ENCODE measurements around the gene C11orf54. TPM values are rescaled to one million over a fixed set of nuclear protein-coding genes. Genes with fewer than 3 reads are reported as not detected.

Gene C11orf54
- total RNA-seq = 20.8 and 21.8 TPM in 2 replicates

GRCh38 chr11:93741094-93741881 lies at the start of gene C11orf54, which contains the start of gene TAF1D:
TSS of gene C11orf54 (plus strand) at chr11:93741672. CDS start at chr11:93747394, 5,722 bp downstream.
TSS of gene TAF1D (minus strand) at chr11:93741495. CDS start at chr11:93739304, 2,191 bp downstream.

GRCh38 chr11:93784145-93784934 lies 42.9 kb downstream of the C11orf54 start, which contains the start of gene MED17:
TSS of gene MED17 (plus strand) at chr11:93784282. CDS start at chr11:93784514, 232 bp downstream.

Other genes starting within 250 kb of the C11orf54 start
- 5.2 and 14.6 TPM in 2 replicates for gene SMCO4, start 198.3 kb upstream of the C11orf54 start, total RNA-seq
- gene CEP295, start 80.0 kb upstream of the C11orf54 start, total RNA-seq = 12.2 and 22.3 TPM in 2 replicates
- gene TAF1D, start 177 bp upstream of the C11orf54 start, total RNA-seq = 158 and 289 TPM in 2 replicates
- 33.9 and 35.4 TPM in 2 replicates for gene MED17, start 42.6 kb downstream of the C11orf54 start, total RNA-seq
- gene VSTM5, start 108.9 kb downstream of the C11orf54 start, total RNA-seq = 0.32 TPM in 1 of 2 replicates, not detected in the other